Fibroblast of villous mesenchyme (primary cell): Measurements from ENCODE around the gene RAPGEF5. TPM values are rescaled to one million over a fixed set of nuclear protein-coding genes. Genes with fewer than 3 reads are reported as not detected.

Experiments
- DNase-seq: peaks from one replicate; pipeline ENCODE4 v3.0.0-alpha.2; 2010; ENCODE audit warnings: low read depth
- H3K4me3 ChIP-seq: 2 replicates; pipeline ENCODE4 v1.5.1; 2011; ENCODE audit warnings: low read depth, mild to moderate bottlenecking, low read length
- CTCF ChIP-seq: IDR thresholded peaks from 2 replicates; pipeline ENCODE4 v1.5.1; 2012; ENCODE audit warnings: low read depth, mild to moderate bottlenecking, low read length; ENCODE audit not compliant: insufficient read depth
- total RNA-seq: library from RNA; depleted of rRNA; stranded (reverse); fragments of >200 nt; gene quantifications from 2 replicates; pipeline ENCODE4 v1.2.3, GENCODE V29; 2012

Gene RAPGEF5
- total RNA-seq, 1 donor, result 0.86 TPM

- H3K4me3 ChIP-seq, result no peak overlapping the region
- TF ChIP-seq CTCF, result no peak
- no peak for DNase-seq
Measured at GRCh38 chr7:22371878-22372277, 14.9 kb upstream of the RAPGEF5 start.

- no peak for TF ChIP-seq CTCF
- no peak for DNase-seq
- H3K4me3 ChIP-seq, result no peak overlapping the region
Measured at GRCh38 chr7:22364900-22365299, 7.9 kb upstream of the RAPGEF5 start.

GRCh38 chr7:22363756-22364422 lies 6.9 kb upstream of the RAPGEF5 start:
- DNase-seq, result no peak
- TF ChIP-seq CTCF, result no peak
- H3K4me3 ChIP-seq, result no peak overlapping the region

- no peak for TF ChIP-seq CTCF
- no peak overlapping the region for H3K4me3 ChIP-seq
- DNase-seq, result no peak
Measured at GRCh38 chr7:22361795-22362194, 4.8 kb upstream of the RAPGEF5 start.

- DNase-seq, result no peak
- no peak for TF ChIP-seq CTCF
- no peak overlapping the region for H3K4me3 ChIP-seq
Measured at GRCh38 chr7:22361320-22361719, 4.4 kb upstream of the RAPGEF5 start.

GRCh38 chr7:22358820-22359697 lies 2.1 kb upstream of the RAPGEF5 start:
- DNase-seq, result no peak
- H3K4me3 ChIP-seq, result no peak overlapping the region
- TF ChIP-seq CTCF, result no peak
